SK-MEL-5 (cell line): ENCODE data around the gene SDHB. TPM values are rescaled to one million over a fixed set of nuclear protein-coding genes. Genes with fewer than 3 reads are reported as not detected.
"Not testable (repeated sequence)": the region's sequence is repeated elsewhere in the genome, so short reads cannot be mapped to it uniquely, and the experiment has no call there.

ENCODE experiments used
- DNase-seq: peaks from one replicate; pipeline ENCODE4 v3.0.0-alpha.2; 2016; ENCODE audit warnings: low read depth, low spot score
- in situ Hi-C: cut with HindIII; loops from 2 replicates; pipeline ENCODE4 v1.10.0; 2016; ENCODE audit warnings: low sequenced_read_pairs, high pct_unique_total_duplicates, low pct_unique_long_range_greater_than_20kb
- total RNA-seq: library from RNA; depleted of rRNA; stranded (reverse); fragments of >200 nt; shearing (Covaris generic); gene quantifications from 2 replicates; pipeline ENCODE4 v1.2.3, GENCODE V29; 2014

SDHB gene
- total RNA-seq, 1 experiment from 2014 or later: 356 TPM

GRCh38 chr1:17080085-17080759 lies 26.4 kb upstream of the SDHB start:
- no peak for DNase-seq
- in situ Hi-C loops: no loop called here

- in situ Hi-C loops: no loop called here
- no peak for DNase-seq
Observed at GRCh38 chr1:17078991-17079868, 25.4 kb upstream of the SDHB start.

- in situ Hi-C loops: no loop called here
- peak; percentile 56 for DNase-seq
Observed at GRCh38 chr1:17075470-17076255, 21.8 kb upstream of the SDHB start.

- in situ Hi-C loops: no loop called here
- no peak for DNase-seq
Observed at GRCh38 chr1:17071794-17072193, 18.0 kb upstream of the SDHB start.

- DNase-seq: no peak
- in situ Hi-C loops: no loop called here
Observed at GRCh38 chr1:17070163-17070525, 16.3 kb upstream of the SDHB start.

- in situ Hi-C loops: no loop called here
Observed at GRCh38 chr1:17069452-17070162, 15.8 kb upstream of the SDHB start.

GRCh38 chr1:17068789-17069188 lies 15.0 kb upstream of the SDHB start:
- no peak for DNase-seq

More at GRCh38 chr1:17069452-17070162, 15.8 kb upstream of the SDHB start:
- DNase-seq: no peak

GRCh38 chr1:17067465-17068240 lies 13.8 kb upstream of the SDHB start:
- in situ Hi-C loops: no loop called here
- no peak for DNase-seq

More at GRCh38 chr1:17068789-17069188, 15.0 kb upstream of the SDHB start:
- in situ Hi-C loops: no loop called here

GRCh38 chr1:17067069-17067426 lies 13.2 kb upstream of the SDHB start:
- no peak for DNase-seq
- in situ Hi-C loops: no loop called here

GRCh38 chr1:17066361-17067068 lies 12.7 kb upstream of the SDHB start:
- in situ Hi-C loops: no loop called here
- DNase-seq: no peak

- in situ Hi-C loops: no loop called here
- DNase-seq: no peak
Observed at GRCh38 chr1:17065666-17066065, 11.8 kb upstream of the SDHB start.

- DNase-seq, in situ Hi-C loops: not testable (repeated sequence)
Observed at GRCh38 chr1:17062751-17063150, 8.9 kb upstream of the SDHB start.

- no peak for DNase-seq
- in situ Hi-C loops: no loop called here
Observed at GRCh38 chr1:17061892-17062291, 8.1 kb upstream of the SDHB start.

- in situ Hi-C loops: no loop called here
- no peak for DNase-seq
Observed at GRCh38 chr1:17061486-17061885, 7.7 kb upstream of the SDHB start.

- DNase-seq: no peak
- in situ Hi-C loops: no loop called here
Observed at GRCh38 chr1:17060306-17060749, 6.5 kb upstream of the SDHB start.
